A673 (cell line): Measurements from ENCODE around the gene SRRD. TPM values are rescaled to one million over a fixed set of nuclear protein-coding genes. Genes with fewer than 3 reads are reported as not detected.

Source experiments
- BruUV-seq: library from RNA; stranded (reverse); fragments of 400-500 nt; replicated peaks from 2 replicates; lab custom pipeline; 2021; lab: Mats Ljungman, UMichigan
- CTCF ChIA-PET: fragments of 300-600 bp; sonication (Branson Sonifier 250); formaldehyde crosslinking; loops from one replicate; lab custom pipeline; 2022; ENCODE audit warnings: antibody characterized with exemption; lab: Charles Lee
- POLR2A ChIA-PET: fragments of 300-600 bp; sonication (Branson Sonifier 250); formaldehyde crosslinking; loops from one replicate; lab custom pipeline; 2022; ENCODE audit warnings: antibody characterized with exemption; ENCODE audit not compliant: low non-redundant PET; lab: Charles Lee
- DNase-seq: peaks from one replicate; pipeline ENCODE4 v3.0.0-alpha.2; 2015; ENCODE audit warnings: low spot score
- H3K27ac ChIP-seq: fragments of 200-600 bp; sonication (generic); 2 replicates; pipeline ENCODE4 v1.5.1; 2016; ENCODE audit warnings: mixed run types, low read depth, mild to moderate bottlenecking, mixed read lengths, antibody characterized with exemption, low read length; ENCODE audit not compliant: poor library complexity, severe bottlenecking
- H3K27me3 ChIP-seq: fragments of 200-600 bp; sonication (generic); replicated peaks from 2 replicates; pipeline ENCODE4 v1.6.1; 2017; ENCODE audit warnings: mixed run types, low read depth, mild to moderate bottlenecking, mixed read lengths, antibody characterized with exemption, low read length; ENCODE audit not compliant: insufficient read depth, poor library complexity
- H3K36me3 ChIP-seq: fragments of 200-600 bp; sonication (generic); 2 replicates; pipeline ENCODE4 v1.6.1; 2016; ENCODE audit warnings: mixed run types, mild to moderate bottlenecking, mixed read lengths, antibody characterized with exemption, low read length; ENCODE audit not compliant: insufficient read depth, poor library complexity, severe bottlenecking
- H3K4me1 ChIP-seq: fragments of 200-600 bp; sonication (generic); 2 replicates; pipeline ENCODE4 v1.6.1; 2017; ENCODE audit warnings: mixed run types, mild to moderate bottlenecking, mixed read lengths, antibody characterized with exemption, low read length; ENCODE audit not compliant: insufficient read depth, poor library complexity, severe bottlenecking
- H3K4me3 ChIP-seq: fragments of 200-600 bp; sonication (generic); 2 replicates; pipeline ENCODE4 v1.5.1; 2016; ENCODE audit warnings: low read depth, mixed run types, mild to moderate bottlenecking, mixed read lengths, low read length; ENCODE audit not compliant: poor library complexity, severe bottlenecking
- H3K9me3 ChIP-seq: fragments of 200-600 bp; sonication (generic); 2 replicates; pipeline ENCODE4 v1.6.1; 2016; ENCODE audit warnings: mixed run types, low read depth, mild to moderate bottlenecking, mixed read lengths, antibody characterized with exemption, low read length; ENCODE audit not compliant: poor library complexity, severe bottlenecking
- CTCF ChIP-seq: fragments of 300-800, 200-600 bp; sonication (generic); conservative IDR thresholded peaks from 2 replicates; pipeline ENCODE4 v1.5.1; 2017; ENCODE audit warnings: low read depth, mild to moderate bottlenecking, antibody characterized with exemption, low read length, moderate library complexity, mixed read lengths
- EZH2 ChIP-seq: fragments of 200-600 bp; sonication (generic); IDR thresholded peaks from 2 replicates; pipeline ENCODE4 v1.6.1; 2017; ENCODE audit warnings: borderline replicate concordance, low read depth, mild to moderate bottlenecking, mixed read lengths, antibody characterized with exemption, low read length; ENCODE audit not compliant: poor library complexity, severe bottlenecking
- intact Hi-C: fragments of 100-400 bp; cut with micrococcal nuclease; formaldehyde crosslinking; loops from one replicate; pipeline ENCODE4 v1.10.0; 2022; ENCODE audit not compliant: unreplicated experiment
- total RNA-seq: library from RNA; stranded (reverse); gene quantifications from 2 replicates; pipeline ENCODE4 v1.2.3, GENCODE V29; 2021

Gene SRRD
- total RNA-seq, 1 experiment from 2014 or later = 28.8 TPM

GRCh38 chr22:26466196-26466595, 17.5 kb upstream of the SRRD start:
- H3K36me3 ChIP-seq = peaks cover 78% of the 10 kb centered on the region

GRCh38 chr22:26470807-26471206, 12.9 kb upstream of the SRRD start:
- no peaks in the 10 kb centered on the region for H3K4me1 ChIP-seq
- no peaks in the 10 kb centered on the region for H3K27me3 ChIP-seq
- BruUV-seq = no TSS peak
- intact Hi-C loops = no loop called here
- CTCF ChIA-PET = no interaction called here
- no peak overlapping the region for H3K27ac ChIP-seq
- H3K36me3 ChIP-seq = peaks cover 81% of the 10 kb centered on the region
- H3K4me3 ChIP-seq = no peak overlapping the region
- H3K9me3 ChIP-seq = no peaks in the 10 kb centered on the region
- no peak for TF ChIP-seq CTCF
- no peak for TF ChIP-seq EZH2
- POLR2A ChIA-PET = no interaction called here
- DNase-seq = no peak

More at GRCh38 chr22:26466196-26466595, 17.5 kb upstream of the SRRD start:
- H3K9me3 ChIP-seq = no peaks in the 10 kb centered on the region
- no peak overlapping the region for H3K4me3 ChIP-seq
- no peaks in the 10 kb centered on the region for H3K27me3 ChIP-seq
- DNase-seq = no peak
- ChIA-PET POLR2A (no interaction called here), CTCF (no interaction called here)
- no peak overlapping the region for H3K27ac ChIP-seq
- no peaks in the 10 kb centered on the region for H3K4me1 ChIP-seq
- TF ChIP-seq EZH2 (no peak), CTCF (no peak)
- intact Hi-C loops = no loop called here
- BruUV-seq = no TSS peak

- no TSS peak for BruUV-seq
- intact Hi-C loops = no loop called here
- Histone ChIP-seq H3K4me3 (no peak overlapping the region), H3K27me3 (no peaks in the 10 kb centered on the region), H3K9me3 (no peaks in the 10 kb centered on the region), H3K27ac (no peak overlapping the region), H3K4me1 (no peaks in the 10 kb centered on the region), H3K36me3 (peaks cover 81% of the 10 kb centered on the region)
- TF ChIP-seq CTCF (no peak), EZH2 (no peak)
- POLR2A ChIA-PET = no interaction called here
- DNase-seq = no peak
- CTCF ChIA-PET = no interaction called here
These were observed 12.2 kb upstream of the SRRD start for GRCh38 chr22:26471522-26471921.
